NK-92 (cell line): Measurements from ENCODE around the gene LEFTY1.
A peak's percentile ranks its signal among the peaks of the same experiment; 100 is the strongest.
"Not testable (repeated sequence)": the region's sequence is repeated elsewhere in the genome, so short reads cannot be mapped to it uniquely, and the experiment has no call there.

Experiments used
- DNase-seq: peaks from one replicate; lab custom pipeline; 2025; ENCODE audit not compliant: unreplicated experiment; lab: John Stamatoyannopoulos, UW

Gene LEFTY1

GRCh38 chr1:225888898-225889601 is at the start of gene LEFTY1:
TSS of gene LEFTY1 (minus strand) at chr1:225889146. CDS start at chr1:225889066, 80 bp downstream.
- no peak for DNase-seq

- no peak for DNase-seq
Measured at GRCh38 chr1:225937048-225937968, 48.4 kb upstream of the LEFTY1 start.

DNA sequence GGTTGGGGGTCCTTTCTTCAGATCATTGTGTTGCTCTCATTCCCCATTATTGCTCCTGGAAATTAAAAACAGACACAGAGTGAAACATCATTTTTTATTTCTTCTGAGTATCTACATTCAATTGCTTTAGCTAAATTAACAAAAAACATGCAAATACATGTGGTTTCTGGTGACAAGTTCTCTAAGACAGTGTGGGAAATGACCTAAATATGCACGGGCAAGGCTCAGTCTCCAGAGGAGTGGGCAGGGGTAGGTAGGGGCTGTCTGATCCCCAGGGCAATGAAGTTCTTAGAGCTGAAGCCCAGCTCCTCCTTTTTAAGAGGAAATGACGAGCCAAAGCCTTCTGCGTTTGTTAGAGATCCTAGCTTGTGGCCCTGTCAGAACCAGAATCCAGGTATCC is 47.6 kb upstream of the LEFTY1 start:
- no peak for DNase-seq

- DNase-seq = not testable (repeated sequence)
Measured at GRCh38 chr1:225936086-225936485, 47.1 kb upstream of the LEFTY1 start.

DNA sequence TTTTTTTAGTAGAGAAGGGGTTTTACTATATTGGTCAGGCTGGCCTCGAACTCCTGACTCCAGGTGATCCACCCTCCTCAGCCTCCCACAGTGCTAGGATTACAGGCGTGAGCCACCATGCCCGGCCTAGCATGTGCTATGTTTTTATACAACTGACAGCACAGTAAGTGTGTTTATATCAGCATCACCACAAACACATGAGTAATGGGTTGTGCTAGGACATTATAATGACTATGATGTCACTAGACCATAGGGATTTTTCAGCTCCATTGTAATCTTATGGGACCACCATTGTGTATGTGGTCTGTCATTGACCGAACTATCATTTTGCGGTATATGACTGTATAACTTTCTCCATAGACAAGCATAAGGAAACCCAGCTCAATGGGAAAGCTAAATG is 45.8 kb upstream of the LEFTY1 start:
- no peak for DNase-seq

- no peak for DNase-seq
Measured at GRCh38 chr1:225933072-225933471, 44.1 kb upstream of the LEFTY1 start.

DNA sequence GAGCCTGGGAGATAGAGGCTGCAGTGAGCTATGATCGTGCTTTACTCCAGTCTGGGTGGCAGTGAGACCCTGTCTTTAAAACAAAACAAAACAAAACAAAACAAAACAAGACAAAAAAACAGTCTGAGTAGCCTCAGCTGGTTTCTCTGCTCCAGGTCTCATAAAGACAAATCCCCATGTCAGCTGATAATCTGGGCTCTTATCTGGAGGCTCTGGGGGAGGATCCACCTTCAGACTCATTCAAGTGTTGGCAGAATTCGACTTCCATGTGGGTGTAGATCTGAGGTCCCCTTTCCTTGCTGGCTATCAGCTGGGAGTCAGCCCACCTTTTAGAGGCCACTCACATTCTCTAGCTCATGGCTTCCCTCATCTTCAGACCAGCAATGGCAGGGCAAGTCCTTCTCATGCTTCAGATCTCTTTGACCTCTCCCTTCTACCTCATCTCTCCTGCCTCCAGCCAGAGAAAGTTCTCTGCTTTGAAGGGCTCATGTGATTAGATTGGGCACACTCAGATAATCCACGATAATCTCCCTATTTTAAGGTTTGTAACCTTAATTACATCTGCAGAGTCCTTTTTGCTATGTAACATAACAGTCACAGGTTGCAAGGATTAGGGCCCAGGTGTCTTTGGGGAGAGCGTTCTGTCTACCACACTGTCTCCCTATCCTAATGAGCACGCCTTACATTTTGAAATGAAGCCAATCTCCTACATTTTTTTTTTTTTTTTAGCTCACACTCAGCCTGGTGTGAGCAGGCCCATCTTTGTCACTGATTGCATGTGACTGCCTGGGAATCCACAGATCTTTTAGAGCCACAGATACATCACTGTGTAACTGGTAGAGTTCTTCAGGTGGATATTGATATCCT is 42.6 kb upstream of the LEFTY1 start:
- DNase-seq = no peak

DNA sequence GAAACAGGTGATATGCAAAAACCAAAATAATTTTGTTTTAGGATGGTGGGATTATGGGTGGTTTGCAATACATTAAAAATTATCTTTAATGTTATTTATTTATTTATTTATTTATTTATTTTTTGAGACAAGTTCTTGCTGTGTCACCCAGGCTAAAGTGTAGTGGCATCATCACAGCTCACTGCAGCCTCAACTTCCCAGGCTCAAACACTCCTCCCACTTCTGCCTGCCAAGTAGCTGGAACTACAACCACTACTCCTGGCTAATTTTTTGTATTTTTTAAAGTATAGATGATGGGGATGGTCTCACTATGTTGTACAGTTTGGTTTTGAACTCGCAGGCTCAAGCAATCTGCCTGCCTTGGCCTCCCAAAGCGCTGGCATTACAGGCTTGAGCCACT is 41.6 kb upstream of the LEFTY1 start:
- DNase-seq = no peak

GRCh38 chr1:225929462-225929861 is 40.5 kb upstream of the LEFTY1 start:
- not testable (repeated sequence) for DNase-seq

GRCh38 chr1:225928186-225929175 is 39.5 kb upstream of the LEFTY1 start:
- no peak for DNase-seq

DNA sequence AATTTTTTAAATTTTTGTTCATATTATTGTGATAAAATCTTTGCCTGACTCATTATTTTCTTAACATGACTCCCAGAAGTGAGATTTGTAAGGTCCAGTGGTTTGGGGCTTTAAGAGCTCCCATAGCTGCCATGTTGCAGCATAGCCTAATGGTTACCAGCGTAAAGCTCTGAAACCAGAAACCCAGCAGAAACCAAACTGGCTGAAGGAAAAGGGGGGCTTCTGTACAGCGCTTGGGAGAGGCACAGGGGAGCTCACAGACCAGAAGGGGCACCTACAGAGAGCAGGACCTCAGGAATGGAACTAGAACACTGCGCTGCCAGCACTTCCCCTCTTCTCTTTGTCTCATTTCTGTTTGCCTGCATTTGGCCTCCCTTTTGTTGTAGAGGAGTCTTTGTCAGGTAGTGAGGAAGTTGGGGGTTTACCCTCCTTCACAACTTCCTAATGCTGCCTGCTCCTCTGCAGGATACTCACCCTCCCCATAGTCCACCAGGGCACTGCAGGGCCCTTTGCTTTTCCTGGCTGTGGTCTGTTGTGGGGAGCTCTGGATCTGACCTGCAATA is 37.7 kb upstream of the LEFTY1 start:
- no peak for DNase-seq

- DNase-seq = peak; percentile 56
Measured at GRCh38 chr1:225923692-225924555, 35.0 kb upstream of the LEFTY1 start, which contains the start of gene PYCR2. TSS of gene PYCR2 (minus strand) at chr1:225924250. CDS start at chr1:225924110, 140 bp downstream.

- DNase-seq = no peak
Measured at GRCh38 chr1:225923381-225923691, 34.4 kb upstream of the LEFTY1 start.

- DNase-seq = no peak
Measured at GRCh38 chr1:225921734-225922709, 33.1 kb upstream of the LEFTY1 start.

DNA sequence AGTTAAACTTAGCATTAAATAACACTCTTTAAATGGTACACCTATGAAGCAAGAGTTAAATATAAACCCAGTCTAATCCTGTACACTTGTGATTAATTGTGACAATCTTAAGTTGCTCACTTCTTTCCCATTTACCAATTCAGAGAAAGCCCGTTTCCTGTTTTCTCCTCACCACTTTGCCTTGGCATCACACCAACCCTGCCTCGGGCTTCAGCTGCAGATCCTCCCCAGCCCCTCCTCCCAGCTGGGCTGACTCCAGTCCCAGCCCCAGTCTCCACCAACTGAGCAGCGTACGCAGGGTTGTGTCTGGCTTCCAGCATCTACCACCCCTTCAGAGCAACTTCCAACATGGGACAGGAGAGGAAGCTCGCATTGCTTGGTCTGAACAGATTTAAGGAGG is 31.0 kb upstream of the LEFTY1 start:
- no peak for DNase-seq

DNA sequence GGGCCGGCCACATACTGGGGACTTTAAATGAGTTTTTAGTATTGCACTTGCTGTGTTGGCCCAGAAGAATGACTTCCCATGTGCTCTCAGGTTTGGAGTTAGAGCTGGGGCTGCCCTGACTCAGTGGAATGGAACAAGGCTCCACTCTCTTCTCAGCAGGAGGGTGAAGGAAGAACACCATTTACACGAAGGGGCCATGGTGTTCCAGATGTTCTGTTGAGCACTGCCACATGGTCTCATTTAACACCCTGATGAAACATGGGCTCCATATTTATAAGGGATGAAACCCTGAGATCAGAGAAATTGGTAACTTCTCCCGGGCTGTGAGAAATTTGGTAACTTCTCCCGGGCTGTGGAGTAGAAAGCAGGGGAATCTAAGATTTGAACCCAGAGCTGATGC is 29.3 kb upstream of the LEFTY1 start:
- DNase-seq = no peak

GRCh38 chr1:225917536-225917935 is 28.6 kb upstream of the LEFTY1 start:
- no peak for DNase-seq

DNA sequence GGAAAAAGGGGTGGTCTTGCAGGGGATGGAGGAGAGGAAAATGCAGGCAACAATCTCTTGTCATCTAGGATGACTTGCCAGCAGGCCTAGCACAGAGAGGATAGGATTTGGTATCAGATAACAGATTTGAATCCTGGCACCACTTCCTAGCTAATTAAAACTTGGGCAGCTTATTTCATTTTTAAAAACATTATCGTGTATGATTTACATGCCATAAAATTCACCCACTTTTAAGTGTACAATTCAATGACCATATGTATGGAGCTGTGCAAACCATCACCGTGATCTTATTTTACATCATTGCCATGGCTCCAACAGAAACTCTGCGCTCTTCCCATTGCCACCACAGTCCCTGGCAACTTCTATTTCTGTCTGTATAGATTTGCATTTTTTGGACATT is 28.2 kb upstream of the LEFTY1 start:
- DNase-seq = no peak
